ENCODE measurements around the gene PCSK7.

DNA sequence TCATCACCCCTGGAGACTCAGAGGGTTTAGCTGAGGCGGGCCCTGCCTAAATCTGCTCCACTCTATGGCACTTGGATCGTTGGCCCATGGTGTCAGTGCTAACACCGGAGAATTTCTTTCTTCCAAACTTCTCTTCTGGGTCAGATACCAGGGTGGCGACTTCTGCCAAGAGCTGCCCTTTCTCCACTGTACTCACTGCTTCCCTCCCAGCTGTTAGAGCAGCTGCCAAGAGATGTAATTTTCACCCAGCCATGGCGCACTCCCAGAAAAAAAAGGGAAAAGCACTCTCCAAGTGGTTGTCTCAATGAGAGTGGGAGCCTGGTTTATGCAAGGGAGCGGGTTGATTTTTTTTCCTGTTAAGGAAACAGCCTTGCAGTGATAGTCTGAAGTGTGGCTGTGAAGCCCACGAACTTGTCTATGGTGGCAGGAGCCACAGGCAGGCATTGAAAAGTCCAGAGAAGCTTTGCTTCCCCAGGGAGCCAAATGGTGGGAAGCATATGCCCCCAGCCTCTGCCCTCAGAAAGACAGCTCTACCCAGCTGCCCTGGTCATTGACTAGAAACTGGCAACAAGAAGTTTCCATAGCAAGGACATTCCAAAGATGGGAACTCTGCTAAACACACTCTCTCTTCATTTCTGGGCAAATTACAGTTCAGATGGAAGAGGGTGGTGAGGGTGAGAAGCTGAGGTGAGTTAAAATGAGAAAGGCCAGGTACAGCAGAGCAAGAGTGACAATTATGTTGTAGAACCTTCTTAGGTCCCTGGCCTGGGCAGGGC is 10.7 kb downstream of the PCSK7 start:
- TF ChIP-seq SP1 (IDR thresholded peaks at IDR 0.05) (no peak), L3MBTL2 (conservative IDR thresholded peaks at IDR 0.05) (no peak), ZNF384 (IDR thresholded peaks at IDR 0.05) (no peak), ELF4 (IDR thresholded peaks at IDR 0.05) (no peak), CTBP1 (IDR thresholded peaks at IDR 0.05; ENCODE audit: borderline replicate concordance) (no peak), HDGF (IDR thresholded peaks at IDR 0.05; ENCODE audit: borderline replicate concordance) (no peak), TARDBP (IDR thresholded peaks at IDR 0.05) (no peak), FOXA1 (IDR thresholded peaks at IDR 0.05) (no peak), BHLHE40 (IDR thresholded peaks at IDR 0.05; ENCODE audit: borderline replicate concordance) (no peak), SUZ12 (IDR thresholded peaks at IDR 0.05) (no peak), FOXM1 (IDR thresholded peaks at IDR 0.05; ENCODE audit: borderline replicate concordance) (no peak)
- TF ChIP-seq, protein P1, sequence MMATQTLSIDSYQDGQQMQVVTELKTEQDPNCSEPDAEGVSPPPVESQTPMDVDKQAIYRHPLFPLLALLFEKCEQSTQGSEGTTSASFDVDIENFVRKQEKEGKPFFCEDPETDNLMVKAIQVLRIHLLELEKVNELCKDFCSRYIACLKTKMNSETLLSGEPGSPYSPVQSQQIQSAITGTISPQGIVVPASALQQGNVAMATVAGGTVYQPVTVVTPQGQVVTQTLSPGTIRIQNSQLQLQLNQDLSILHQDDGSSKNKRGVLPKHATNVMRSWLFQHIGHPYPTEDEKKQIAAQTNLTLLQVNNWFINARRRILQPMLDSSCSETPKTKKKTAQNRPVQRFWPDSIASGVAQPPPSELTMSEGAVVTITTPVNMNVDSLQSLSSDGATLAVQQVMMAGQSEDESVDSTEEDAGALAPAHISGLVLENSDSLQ (IDR thresholded peaks at IDR 0.05), result no peak
